OCI-LY1 (cell line): ENCODE results near the gene OSBPL1A.

Source experiments
- H2AFZ ChIP-seq: fragments of 200-600 bp; sonication (generic), shearing (Covaris generic); 2 replicates; pipeline ENCODE4 v1.6.0; 2014; ENCODE audit warnings: antibody characterized with exemption, mild to moderate bottlenecking, low read length
- H3F3A ChIP-seq: fragments of 200-600 bp; sonication (generic), shearing (Covaris generic); 2 replicates; pipeline ENCODE4 v1.6.0; 2014; ENCODE audit warnings: mild to moderate bottlenecking, antibody characterized with exemption, low read length, moderate library complexity; ENCODE audit not compliant: insufficient read depth
- H3K27ac ChIP-seq: fragments of 200-600 bp; sonication (generic); 2 replicates; pipeline ENCODE4 v1.5.1; 2014; ENCODE audit warnings: low read length, mixed run types, mild to moderate bottlenecking, low read depth; ENCODE audit not compliant: poor library complexity, severe bottlenecking
- H3K27me3 ChIP-seq: fragments of 200-600 bp; sonication (generic); 2 replicates; pipeline ENCODE4 v1.6.0; 2014; ENCODE audit warnings: antibody characterized with exemption, mild to moderate bottlenecking, low read length, moderate library complexity; ENCODE audit not compliant: insufficient read depth
- H3K36me3 ChIP-seq: fragments of 200-600 bp; sonication (generic); 2 replicates; pipeline ENCODE4 v1.6.1; 2014; ENCODE audit warnings: mild to moderate bottlenecking, antibody characterized with exemption, low read length, moderate library complexity, mixed read lengths; ENCODE audit not compliant: insufficient read depth
- H3K4me1 ChIP-seq: fragments of 200-600 bp; sonication (generic); 2 replicates; pipeline ENCODE4 v1.5.1; 2014; ENCODE audit warnings: mild to moderate bottlenecking, low read length, moderate library complexity; ENCODE audit not compliant: insufficient read depth, severe bottlenecking
- H3K4me2 ChIP-seq: fragments of 200-600 bp; sonication (generic), shearing (Covaris generic); 2 replicates; pipeline ENCODE4 v1.6.1; 2014; ENCODE audit warnings: low read length
- H3K4me3 ChIP-seq: fragments of 200-600 bp; sonication (generic); 2 replicates; pipeline ENCODE4 v1.5.1; 2014; ENCODE audit warnings: low read length, low read depth, mild to moderate bottlenecking, mixed read lengths; ENCODE audit not compliant: poor library complexity, severe bottlenecking
- H3K79me2 ChIP-seq: fragments of 200-600 bp; shearing (Covaris generic); 2 replicates; pipeline ENCODE4 v1.6.1; 2016; ENCODE audit warnings: mixed run types, low read length, mixed read lengths; ENCODE audit not compliant: insufficient read depth
- H3K9ac ChIP-seq: fragments of 200-600 bp; sonication (generic), shearing (Covaris generic); 2 replicates; pipeline ENCODE4 v1.6.1; 2014; ENCODE audit warnings: mild to moderate bottlenecking, low read length, mixed read lengths
- H3K9me2 ChIP-seq: fragments of 200-600 bp; sonication (generic), shearing (Covaris generic); 2 replicates; pipeline ENCODE4 v1.6.1; 2014; ENCODE audit warnings: low read depth, mild to moderate bottlenecking, low read length, mixed read lengths
- H3K9me3 ChIP-seq: fragments of 200-600 bp; shearing (Covaris generic); 2 replicates; pipeline ENCODE4 v1.6.1; 2014; ENCODE audit warnings: low read length, mixed read lengths
- H4K20me1 ChIP-seq: fragments of 200-600 bp; sonication (generic), shearing (Covaris generic); 2 replicates; pipeline ENCODE4 v1.6.0; 2016; ENCODE audit warnings: mild to moderate bottlenecking, low read length; ENCODE audit not compliant: insufficient read depth
- CTCF ChIP-seq: fragments of 200-600 bp; sonication (generic), shearing (Covaris generic); IDR thresholded peaks from 2 replicates; pipeline ENCODE4 v1.5.1; 2017; ENCODE audit warnings: mild to moderate bottlenecking, antibody characterized with exemption, low read length, moderate library complexity, mixed read lengths
- EZH2 ChIP-seq: fragments of 200-600 bp; sonication (generic), shearing (Covaris generic); IDR thresholded peaks from 2 replicates; pipeline ENCODE4 v1.8.0; 2017; ENCODE audit warnings: borderline replicate concordance, mixed run types, mild to moderate bottlenecking, antibody characterized with exemption, low read length, moderate library complexity, mixed read lengths

OSBPL1A gene

GRCh38 chr18:24176727-24177416, 220.8 kb downstream of the OSBPL1A start:
- no peak overlapping the region for H3K4me3 ChIP-seq
- no peaks in the 10 kb centered on the region for H3K9me3 ChIP-seq
- H3K9me2 ChIP-seq, result no peaks in the 10 kb centered on the region
- H4K20me1 ChIP-seq, result no peaks in the 10 kb centered on the region
- no peaks in the 10 kb centered on the region for H3K4me1 ChIP-seq
- H3K9ac ChIP-seq, result no peak overlapping the region
- no peak overlapping the region for H3K4me2 ChIP-seq
- no peak overlapping the region for H3K27ac ChIP-seq
- no peak for TF ChIP-seq EZH2
- peak; percentile 71 for TF ChIP-seq CTCF
- H3K36me3 ChIP-seq, result no peaks in the 10 kb centered on the region
- H3F3A ChIP-seq, result no peaks in the 10 kb centered on the region
- H2AFZ ChIP-seq, result no peak overlapping the region
- no peaks in the 10 kb centered on the region for H3K27me3 ChIP-seq
- H3K79me2 ChIP-seq, result no peaks in the 10 kb centered on the region

DNA sequence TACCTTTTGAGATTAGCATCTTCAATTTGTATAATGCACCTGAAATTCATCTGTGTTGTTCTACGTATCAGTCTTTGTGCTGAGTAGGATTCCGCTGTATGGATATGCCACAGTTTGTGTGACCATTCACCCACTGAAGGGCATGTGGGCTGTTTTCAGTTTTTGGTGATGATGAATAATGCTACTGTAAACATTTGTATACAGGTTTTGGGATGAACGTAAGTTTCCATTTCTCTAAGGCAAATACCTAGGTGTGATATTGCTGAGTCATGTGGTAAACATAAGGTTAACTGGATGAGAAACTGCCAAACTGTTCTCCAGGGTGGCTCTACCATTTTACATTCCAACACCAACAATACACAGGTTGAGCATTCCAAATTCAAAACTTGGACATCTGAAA, 223.6 kb downstream of the OSBPL1A start:
- no peak overlapping the region for H3K4me2 ChIP-seq
- H3K4me1 ChIP-seq, result no peaks in the 10 kb centered on the region
- no peaks in the 10 kb centered on the region for H3K27me3 ChIP-seq
- no peaks in the 10 kb centered on the region for H3K79me2 ChIP-seq
- no peak overlapping the region for H3K4me3 ChIP-seq
- H3K9me3 ChIP-seq, result no peaks in the 10 kb centered on the region
- TF ChIP-seq EZH2 (no peak), CTCF (no peak)
- H3K9me2 ChIP-seq, result no peaks in the 10 kb centered on the region
- no peaks in the 10 kb centered on the region for H3F3A ChIP-seq
- H2AFZ ChIP-seq, result no peak overlapping the region
- H3K36me3 ChIP-seq, result no peaks in the 10 kb centered on the region
- H3K27ac ChIP-seq, result no peak overlapping the region
- H3K9ac ChIP-seq, result no peak overlapping the region
- H4K20me1 ChIP-seq, result no peaks in the 10 kb centered on the region

DNA sequence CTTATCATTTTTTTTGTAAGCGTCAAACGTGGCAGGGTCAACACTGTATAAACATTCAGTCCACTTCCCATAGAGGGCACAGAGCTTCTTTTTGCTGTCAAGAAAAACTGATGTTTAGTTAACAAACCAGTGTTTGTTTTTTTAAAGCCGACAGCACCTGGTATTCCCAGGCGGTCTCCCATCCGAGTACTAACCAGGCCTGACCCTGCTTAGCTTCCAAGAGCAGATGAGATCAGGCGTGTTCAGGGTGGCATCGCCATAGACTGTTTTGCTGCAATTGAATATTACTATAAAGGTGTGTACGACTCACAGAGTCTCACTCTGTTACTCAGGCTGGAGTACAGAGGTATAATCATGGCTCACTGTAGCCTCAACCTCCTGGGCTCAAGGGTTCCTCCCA, 227.3 kb downstream of the OSBPL1A start:
- H3K9me2 ChIP-seq, result no peaks in the 10 kb centered on the region
- no peak overlapping the region for H3K27ac ChIP-seq
- H3K4me1 ChIP-seq, result no peaks in the 10 kb centered on the region
- H2AFZ ChIP-seq, result no peak overlapping the region
- H3F3A ChIP-seq, result no peaks in the 10 kb centered on the region
- H4K20me1 ChIP-seq, result no peaks in the 10 kb centered on the region
- H3K79me2 ChIP-seq, result no peaks in the 10 kb centered on the region
- TF ChIP-seq EZH2, result no peak
- TF ChIP-seq CTCF, result no peak
- H3K36me3 ChIP-seq, result no peaks in the 10 kb centered on the region
- no peaks in the 10 kb centered on the region for H3K27me3 ChIP-seq
- no peak overlapping the region for H3K9ac ChIP-seq
- H3K9me3 ChIP-seq, result no peaks in the 10 kb centered on the region
- H3K4me2 ChIP-seq, result no peak overlapping the region
- H3K4me3 ChIP-seq, result no peak overlapping the region
